Liver (tissue), 9 donors: ENCODE measurements around the gene MYOM1. TPM values are rescaled to one million over a fixed set of nuclear protein-coding genes. Genes with fewer than 3 reads are reported as not detected.

Experiments
- DNase-seq: peaks from one replicate; pipeline ENCODE4 v3.0.0-alpha.2; 2017; ENCODE audit warnings: low spot score
- H3K27ac ChIP-seq, 2 donors: one replicate each; pipeline ENCODE4 v1.7.0; 2013; ENCODE audit warnings: inconsistent platforms in 2 of 2, low read length in 2 of 2, control low read depth in 1 of 2, low read depth in 1 of 2, mild to moderate bottlenecking in 1 of 2
- H3K27me3 ChIP-seq, 4 donors: one replicate each; pipeline versions ENCODE4 v1.6.1 to v1.7.0; 2013; ENCODE audit warnings: low read length in 3 of 4, inconsistent platforms in 1 of 4, mild to moderate bottlenecking in 1 of 4, moderate library complexity in 1 of 4; ENCODE audit not compliant: control insufficient read depth in 4 of 4, insufficient read depth in 4 of 4
- H3K36me3 ChIP-seq, 4 donors: one replicate each; pipeline versions ENCODE4 v1.6.1 to v1.7.0; 2013; ENCODE audit warnings: low read length in 3 of 4, mild to moderate bottlenecking in 3 of 4, low read depth in 1 of 4, moderate library complexity in 1 of 4; ENCODE audit not compliant: control insufficient read depth in 4 of 4, insufficient read depth in 3 of 4
- H3K4me1 ChIP-seq, 4 donors: one replicate each; pipeline versions ENCODE4 v1.6.1 to v1.7.0; 2013; ENCODE audit warnings: low read length in 3 of 4, mild to moderate bottlenecking in 3 of 4, moderate library complexity in 1 of 4; ENCODE audit not compliant: control insufficient read depth in 4 of 4, insufficient read depth in 4 of 4
- H3K4me3 ChIP-seq, 3 donors: one replicate each; pipeline versions ENCODE4 v1.6.1 to v1.7.0; 2013; ENCODE audit warnings: low read length in 3 of 3, control low read depth in 1 of 3, low read depth in 1 of 3, mild to moderate bottlenecking in 1 of 3
- H3K9ac ChIP-seq, 2 donors: one replicate each; pipeline ENCODE4 v1.7.0; 2013; ENCODE audit warnings: low read length in 2 of 2, mild to moderate bottlenecking in 2 of 2, moderate library complexity in 2 of 2, control low read depth in 1 of 2, low read depth in 1 of 2
- H3K9me3 ChIP-seq, 4 donors: one replicate each; pipeline versions ENCODE4 v1.6.1 to v1.7.0; 2013; ENCODE audit warnings: low read length in 3 of 4; ENCODE audit not compliant: control insufficient read depth in 4 of 4
- CTCF ChIP-seq: fragments of 150-350 bp; IDR thresholded peaks from 2 replicates; pipeline ENCODE4 v1.5.1; 2017; ENCODE audit warnings: improper control_type of control experiment, low read depth, low read length; ENCODE audit not compliant: missing input control
- EGR1 ChIP-seq, 2 donors: IDR thresholded peaks; 2 replicates each; pipeline ENCODE4 v1.6.1; 2016 to 2018; ENCODE audit warnings: antibody characterized with exemption in 2 of 2, low read depth in 2 of 2
- FOXA2 ChIP-seq: IDR thresholded peaks from 2 replicates; pipeline ENCODE4 v1.6.1; 2016; ENCODE audit warnings: antibody characterized with exemption
- GABPA ChIP-seq, 2 donors: IDR thresholded peaks in 1 of 2; conservative IDR thresholded peaks in 1 of 2; 2 replicates each; pipeline ENCODE4 v1.6.1; 2016; ENCODE audit warnings: antibody characterized with exemption in 2 of 2, mild to moderate bottlenecking in 1 of 2, moderate library complexity in 1 of 2
- HNF4A ChIP-seq, 2 donors: conservative IDR thresholded peaks; 2 replicates each; pipeline ENCODE4 v1.6.1; 2016; ENCODE audit warnings: antibody characterized with exemption in 2 of 2, mild to moderate bottlenecking in 2 of 2
- HNF4G ChIP-seq: IDR thresholded peaks from 2 replicates; pipeline ENCODE4 v1.6.1; 2016; ENCODE audit warnings: antibody characterized with exemption
- MAX ChIP-seq: IDR thresholded peaks from 2 replicates; pipeline ENCODE4 v1.6.1; 2016; ENCODE audit warnings: antibody characterized with exemption
- NR2F2 ChIP-seq: IDR thresholded peaks from 2 replicates; pipeline ENCODE4 v1.6.1; 2016; ENCODE audit warnings: antibody characterized with exemption
- RAD21 ChIP-seq, 2 donors: IDR thresholded peaks; 2 replicates each; pipeline ENCODE4 v1.6.1; 2016; ENCODE audit warnings: antibody characterized with exemption in 2 of 2, mild to moderate bottlenecking in 2 of 2
- REST ChIP-seq: IDR thresholded peaks from 2 replicates; pipeline ENCODE4 v1.6.1; 2016; ENCODE audit warnings: antibody characterized with exemption, mild to moderate bottlenecking
- RXRA ChIP-seq, 2 donors: IDR thresholded peaks; 2 replicates each; pipeline ENCODE4 v1.6.1; 2017 to 2018; ENCODE audit warnings: antibody characterized with exemption in 2 of 2, mild to moderate bottlenecking in 1 of 2
- SP1 ChIP-seq: IDR thresholded peaks from 2 replicates; pipeline ENCODE4 v1.6.1; 2018; ENCODE audit warnings: antibody characterized with exemption, mild to moderate bottlenecking
- TAF1 ChIP-seq: conservative IDR thresholded peaks from 2 replicates; pipeline ENCODE4 v1.6.1; 2016; ENCODE audit warnings: antibody characterized with exemption, mild to moderate bottlenecking
- YY1 ChIP-seq: IDR thresholded peaks from 2 replicates; pipeline ENCODE4 v1.6.1; 2016; ENCODE audit warnings: antibody characterized with exemption, mild to moderate bottlenecking
- ZBTB33 ChIP-seq: IDR thresholded peaks from 2 replicates; pipeline ENCODE4 v1.6.1; 2016; ENCODE audit warnings: antibody characterized with exemption
- WGBS: extraction: QIAGEN DNeasy Blood & Tissue Kit; methylation state at CpG from one replicate; pipeline ENCODE4 v1.1.7; 2013; 5-methylcytosine and 5-hydroxymethylcytosine counted together
- polyA plus RNA-seq, 2 donors: library from polyadenylated mRNA; stranded (reverse) in 1 of 2; unstranded in 1 of 2; fragments of 200-250 nt in 1 of 2; fragments of >200 nt in 1 of 2; fragmentation: Nextera tagmentation in 1 of 2; extraction: Ambion mirVana in 1 of 2; gene quantifications; one replicate each; pipeline versions ENCODE4 v1.2.1 to v1.2.3, GENCODE V29; 2013 to 2015
- total RNA-seq, 2 donors: library from RNA; depleted of rRNA; stranded (reverse); fragments of >200 nt; gene quantifications; one replicate each; pipeline ENCODE4 v1.2.3, GENCODE V29; 2014
- donor health status: healthy.
- donor health status: healthy.
- donor health status: healthy.
- donor health status: healthy.
- donor health status: healthy.

The MYOM1 gene
- total and polyA plus RNA-seq, 4 donors, result 10.1 to 48.4 (median 21.3) TPM

- DNase-seq, result no peak
- 82% methylated on average over 8 of the region's 8 CpGs for WGBS
- TF ChIP-seq YY1 (no peak), ZBTB33 (no peak), RAD21 (IDR thresholded peaks at IDR 0.05) (no peak), GABPA (IDR thresholded peaks at IDR 0.05 in 1 of 2, conservative IDR thresholded peaks at IDR 0.05 in 1 of 2) (no peak), MAX (no peak), CTCF (no peak), FOXA2 (no peak), EGR1 (IDR thresholded peaks at IDR 0.05; ENCODE audit: low read depth in 2 of 2) (no peak), HNF4A (conservative IDR thresholded peaks at IDR 0.05) (no peak), TAF1 (no peak), RXRA (IDR thresholded peaks at IDR 0.05) (no peak)
- peaks cover 0 to 7% (median 0%) of the 10 kb centered on the region in 4 donors for H3K36me3 ChIP-seq
- no peak overlapping the region for H3K27ac ChIP-seq
- H3K9ac ChIP-seq, result no peak overlapping the region
- H3K4me3 ChIP-seq, result no peak overlapping the region
- H3K9me3 ChIP-seq, result no peaks in the 10 kb centered on the region
- H3K27me3 ChIP-seq, result no peaks in the 10 kb centered on the region
- peaks cover 0 to 12% (median 6%) of the 10 kb centered on the region in 4 donors for H3K4me1 ChIP-seq
These were observed 105.7 kb downstream of the MYOM1 start for GRCh38 chr18:3114026-3114425.

GRCh38 chr18:3111523-3112240, 108.1 kb downstream of the MYOM1 start:
- no peak for DNase-seq
- no peak overlapping the region for H3K9ac ChIP-seq
- 77% methylated on average over 6 of the region's 6 CpGs for WGBS
- H3K9me3 ChIP-seq, result no peaks in the 10 kb centered on the region
- H3K36me3 ChIP-seq, result peaks cover 0 to 9% (median 0%) of the 10 kb centered on the region in 4 donors
- H3K4me3 ChIP-seq, result no peak overlapping the region
- no peaks in the 10 kb centered on the region for H3K27me3 ChIP-seq
- no peak overlapping the region for H3K27ac ChIP-seq
- H3K4me1 ChIP-seq, result no peaks in the 10 kb centered on the region
- TF ChIP-seq HNF4G, result no peak
- no peak for TF ChIP-seq FOXA2
- TF ChIP-seq EGR1 (IDR thresholded peaks at IDR 0.05; ENCODE audit: low read depth in 2 of 2), result no peak
- no peak for TF ChIP-seq SP1

GRCh38 chr18:3110034-3110752, 109.6 kb downstream of the MYOM1 start:
- no peak overlapping the region for H3K27ac ChIP-seq
- H3K27me3 ChIP-seq, result no peaks in the 10 kb centered on the region
- no peaks in the 10 kb centered on the region for H3K4me1 ChIP-seq
- H3K36me3 ChIP-seq, result peaks cover 0 to 7% (median 0%) of the 10 kb centered on the region in 4 donors
- no peak overlapping the region for H3K4me3 ChIP-seq
- no peak overlapping the region for H3K9ac ChIP-seq
- DNase-seq, result no peak
- H3K9me3 ChIP-seq, result no peaks in the 10 kb centered on the region
- 96% methylated on average over 7 of the region's 7 CpGs for WGBS
- TF ChIP-seq HNF4G (no peak), ZBTB33 (no peak), HNF4A (conservative IDR thresholded peaks at IDR 0.05) (no peak), REST (no peak), MAX (no peak), NR2F2 (no peak)
